ENCODE measurements around the gene KCNA10.
"Not testable (repeated sequence)": the region's sequence is repeated elsewhere in the genome, so short reads cannot be mapped to it uniquely, and the experiment has no call there.

Gene KCNA10

DNA sequence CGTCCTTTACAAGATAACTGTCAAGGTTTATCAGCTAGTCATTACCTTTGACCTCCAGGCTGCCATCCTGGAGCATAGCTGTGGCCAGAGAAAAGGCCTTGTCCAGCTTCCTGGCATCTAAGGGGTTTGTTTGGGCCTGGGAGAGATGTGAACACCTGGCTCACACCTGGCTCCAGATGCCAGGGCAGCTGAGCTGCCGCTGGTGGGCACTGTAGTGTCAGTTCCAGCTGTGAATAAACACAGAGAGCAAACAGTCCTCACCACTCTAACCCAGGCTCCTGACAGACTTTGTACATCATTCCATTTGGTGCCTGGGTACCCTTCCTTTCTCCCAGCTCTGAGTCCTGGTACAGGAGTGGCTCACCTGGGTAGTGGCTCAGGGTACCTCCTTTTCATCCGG is 14.3 kb upstream of the KCNA10 start:
- DNase-seq = no peak

DNA sequence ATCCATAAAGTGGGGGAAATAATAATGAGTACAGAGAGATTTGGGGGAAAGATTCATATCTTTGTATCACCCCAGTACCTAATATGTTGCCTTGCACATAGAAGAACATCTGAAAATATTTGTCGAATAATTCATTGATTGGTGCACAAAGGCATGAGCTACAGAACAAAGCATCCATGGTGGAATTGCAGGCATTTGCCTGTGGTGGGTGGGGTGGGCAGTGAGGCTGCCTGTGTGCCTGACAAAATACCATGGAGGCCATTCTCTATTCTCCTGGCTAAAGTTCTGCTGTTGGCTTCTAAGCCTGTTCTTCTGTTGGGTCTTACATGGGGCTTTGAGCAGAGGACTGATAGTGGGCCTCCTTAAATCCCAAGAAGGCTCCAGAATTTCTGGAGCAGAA is 10.0 kb upstream of the KCNA10 start:
- no peak for DNase-seq

DNA sequence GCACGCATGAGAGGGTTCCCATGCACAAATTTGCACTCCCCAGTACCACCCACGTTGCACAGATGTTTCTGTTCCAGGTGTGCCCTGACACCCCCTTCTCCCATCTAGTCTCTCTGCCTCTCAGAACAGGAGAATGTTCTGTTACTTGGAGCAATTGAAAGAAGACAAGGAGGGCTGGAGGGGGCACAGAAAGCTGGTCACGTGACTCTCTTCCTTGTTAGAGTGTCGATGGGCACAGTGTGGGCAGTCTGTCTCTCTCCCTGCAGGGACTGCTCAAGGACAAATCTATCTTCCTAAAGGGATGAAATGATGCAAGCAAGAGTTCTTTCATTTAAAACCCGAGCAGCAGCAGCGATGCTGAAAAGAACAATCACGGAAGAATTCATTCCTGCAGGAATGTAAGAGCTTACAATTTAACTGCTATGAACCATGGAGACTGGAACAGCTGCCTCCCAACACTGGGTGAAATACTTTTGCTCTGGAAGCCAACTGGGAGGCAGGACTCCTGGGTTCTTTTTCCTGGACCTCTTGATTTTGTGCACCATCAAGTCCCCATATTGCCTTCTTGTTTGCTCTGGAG is 7.3 kb upstream of the KCNA10 start:
- no peak for DNase-seq

DNA sequence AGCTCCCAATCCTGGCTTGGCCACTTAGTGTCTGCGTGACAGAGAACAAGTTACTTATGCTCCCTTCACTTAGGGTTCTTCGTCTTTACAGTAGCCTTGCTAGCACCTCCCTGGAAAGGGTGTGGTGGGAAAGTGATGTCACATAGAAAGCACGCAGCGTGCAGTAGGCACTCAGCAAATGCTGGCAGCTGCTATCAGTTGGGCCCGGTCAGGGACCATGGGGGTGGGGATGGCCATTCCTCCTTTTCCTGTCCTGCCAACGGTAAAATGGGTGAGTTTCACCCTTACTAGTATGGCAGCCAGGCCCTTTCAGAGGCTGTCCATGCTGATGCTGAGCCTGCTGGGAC is 6.2 kb upstream of the KCNA10 start:
- DNase-seq = no peak

GRCh38 chr1:110524311-110525248 is 5.6 kb upstream of the KCNA10 start:
- no peak for DNase-seq

DNA sequence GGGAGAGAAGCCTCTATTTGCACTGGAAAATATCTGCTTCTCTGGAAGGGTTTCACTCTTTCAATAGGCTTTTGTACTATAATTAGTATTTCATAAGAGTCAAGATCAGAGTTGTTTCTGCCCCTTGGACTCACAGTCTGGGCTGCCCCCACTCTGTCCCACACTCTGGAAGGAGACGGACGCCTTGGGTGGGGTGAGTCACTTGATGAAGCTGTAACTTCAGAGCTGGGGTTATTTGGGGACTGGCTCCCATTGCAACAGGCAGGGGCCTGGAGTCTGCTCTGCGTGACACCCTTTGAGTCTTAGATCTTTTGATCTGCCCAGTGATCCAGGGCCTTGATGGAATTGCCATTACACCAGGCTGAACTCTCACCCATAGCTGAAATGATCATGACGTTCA is 4.0 kb upstream of the KCNA10 start:
- no peak for DNase-seq

- no peak for DNase-seq
Observed at GRCh38 chr1:110522560-110522959, 3.6 kb upstream of the KCNA10 start.

DNA sequence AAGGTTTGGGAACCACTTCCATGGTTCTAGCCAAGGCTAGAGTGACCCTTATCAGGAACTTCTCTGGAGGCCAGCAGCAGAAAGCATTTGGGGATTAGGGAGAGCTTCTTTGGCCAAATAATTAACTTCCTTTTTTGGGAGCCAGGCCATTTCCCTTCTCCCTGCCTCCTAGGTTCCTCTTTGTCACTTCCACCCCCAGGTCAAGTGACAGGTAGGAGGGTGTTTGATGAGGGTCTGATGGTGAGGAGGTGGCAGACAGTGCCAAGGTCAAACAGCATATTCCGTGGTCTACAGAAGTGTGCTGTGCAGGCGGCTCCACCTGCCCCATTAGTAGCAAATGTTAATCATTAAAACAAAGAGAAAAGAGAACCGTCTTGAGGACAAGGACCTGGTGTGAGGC is 1.9 kb upstream of the KCNA10 start:
- DNase-seq = no peak

DNA sequence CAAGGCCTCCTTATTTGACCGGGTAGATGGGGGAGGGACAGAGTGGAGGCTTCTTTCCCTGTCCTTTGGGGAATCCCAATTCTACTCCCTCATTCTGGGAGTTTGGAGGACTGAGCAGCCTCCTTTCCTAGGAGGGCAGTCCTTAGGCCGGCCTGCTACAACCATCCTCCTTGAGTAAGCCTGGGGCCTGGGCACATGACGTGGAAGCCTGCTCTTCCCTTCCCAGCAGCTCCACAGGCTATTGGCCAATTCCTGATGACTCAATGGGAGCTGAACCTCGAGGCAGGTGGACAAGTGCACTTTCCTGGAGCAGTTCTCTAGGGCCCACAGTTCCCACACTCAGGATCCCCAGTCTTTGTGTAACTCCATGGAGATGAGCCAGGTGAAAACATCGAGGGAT is 3.1 kb downstream of the KCNA10 start:
- no peak for DNase-seq

DNA sequence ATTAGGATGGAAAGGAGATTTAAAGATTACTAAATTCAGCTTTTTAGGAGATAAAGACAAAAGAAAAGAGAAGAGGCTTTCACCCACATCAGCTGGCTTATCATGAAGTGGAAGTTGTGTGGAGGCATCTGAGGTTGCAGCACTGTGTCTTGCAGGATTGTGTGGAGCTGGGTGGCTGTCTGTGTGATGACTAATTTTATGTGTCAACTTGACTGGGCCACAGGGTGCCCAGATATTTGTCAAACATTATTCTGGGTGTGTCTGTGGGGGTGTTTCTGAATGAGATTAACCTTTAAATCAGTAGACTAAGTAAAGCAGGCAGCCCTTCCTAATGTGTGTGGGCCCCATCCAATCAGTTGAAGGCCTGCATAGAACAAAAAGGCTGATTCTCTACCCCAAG is 3.9 kb downstream of the KCNA10 start:
- no peak for DNase-seq

- DNase-seq = no peak
Observed at GRCh38 chr1:110513511-110513910, 5.5 kb downstream of the KCNA10 start.

GRCh38 chr1:110511436-110511835 is 7.5 kb downstream of the KCNA10 start:
- no peak for DNase-seq

GRCh38 chr1:110510921-110511320 is 8.1 kb downstream of the KCNA10 start:
- DNase-seq = not testable (repeated sequence)

DNA sequence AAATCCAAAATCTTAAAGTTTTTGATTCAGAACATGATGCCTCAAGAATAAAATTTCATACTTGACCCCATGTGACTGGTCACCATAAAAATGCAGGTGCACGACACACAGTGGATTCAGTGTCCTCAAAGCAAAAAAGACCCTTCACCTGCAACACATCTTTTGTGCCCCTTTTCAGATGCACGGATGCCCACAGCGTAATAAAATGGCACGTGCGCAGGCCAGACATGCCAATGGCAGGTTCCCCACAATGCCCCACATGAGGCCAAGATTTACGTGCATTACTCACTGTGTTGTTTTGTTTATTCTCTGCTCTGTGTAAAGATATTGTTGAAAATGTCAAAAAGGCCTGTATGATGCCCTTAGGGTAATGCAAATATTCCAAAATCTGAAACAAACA is 9.3 kb downstream of the KCNA10 start:
- DNase-seq = no peak

GRCh38 chr1:110508028-110508940 is 10.7 kb downstream of the KCNA10 start:
- no peak for DNase-seq

GRCh38 chr1:110506541-110506940 is 12.4 kb downstream of the KCNA10 start:
- DNase-seq = no peak

DNA sequence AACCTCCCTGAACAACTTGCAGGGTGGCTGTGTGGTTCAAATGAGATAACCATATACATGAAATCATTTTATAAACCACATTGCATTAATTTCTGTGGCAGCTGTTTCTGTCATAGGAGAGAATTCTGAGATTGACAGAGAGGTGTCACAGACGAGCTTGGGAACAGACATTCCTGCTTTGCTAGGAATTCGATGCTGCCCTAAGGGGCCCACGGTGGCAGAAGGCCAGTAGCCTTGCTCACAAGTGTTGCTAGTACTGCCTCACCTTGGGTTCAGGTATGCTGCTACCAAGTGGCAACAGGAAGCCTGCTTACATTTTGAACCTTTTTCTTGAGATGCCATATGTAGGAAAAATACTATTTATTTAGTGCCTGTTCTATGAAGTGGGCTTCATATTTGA is 13.4 kb downstream of the KCNA10 start:
- no peak for DNase-seq

DNA sequence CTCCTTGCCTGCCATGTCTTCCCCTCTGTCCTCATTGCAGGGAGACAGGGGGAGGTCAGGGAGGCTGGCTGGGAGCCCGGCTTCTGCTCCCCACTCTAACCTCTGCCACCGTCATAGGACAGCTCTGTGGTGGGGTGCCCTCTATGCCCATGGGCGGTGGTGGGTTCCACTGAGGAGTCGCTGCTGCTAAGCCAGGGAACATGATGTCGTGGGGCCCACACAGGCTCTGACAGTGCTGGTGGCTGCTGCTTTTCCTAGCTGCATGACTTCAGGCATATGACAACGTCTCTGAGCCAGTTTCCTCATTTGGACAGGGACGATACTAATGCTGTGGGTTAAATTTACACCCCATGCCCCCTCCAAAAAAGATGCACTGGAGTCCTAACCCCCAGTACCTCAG is 14.7 kb downstream of the KCNA10 start:
- no peak for DNase-seq

- no peak for DNase-seq
Observed at GRCh38 chr1:110503471-110503870, 15.5 kb downstream of the KCNA10 start.

GRCh38 chr1:110502402-110503151 is 16.4 kb downstream of the KCNA10 start:
- DNase-seq = no peak

GRCh38 chr1:110501488-110502132 is 17.4 kb downstream of the KCNA10 start:
- DNase-seq = no peak

DNA sequence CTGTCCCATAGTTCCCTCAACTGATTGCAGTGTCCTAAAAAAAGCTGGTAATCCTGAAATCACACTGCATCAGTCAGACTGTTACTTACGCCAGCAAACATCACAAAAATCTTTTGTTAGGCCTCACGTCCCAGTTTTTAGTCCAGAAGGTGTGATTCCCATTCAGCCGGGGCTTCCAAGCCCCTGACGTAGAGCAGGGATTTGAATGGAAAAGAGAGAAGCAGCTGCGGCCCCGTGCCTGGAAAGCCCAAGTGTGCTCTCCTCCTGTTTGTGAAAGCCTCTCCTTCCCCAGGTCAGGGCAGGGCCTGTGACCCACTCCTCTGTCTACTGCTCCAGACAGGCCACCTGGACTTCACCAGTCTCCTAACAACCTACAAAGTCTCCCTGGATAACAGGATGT is 20.7 kb downstream of the KCNA10 start:
- no peak for DNase-seq
